SH-SY5Y (cell line): ENCODE data around the gene STRIP2.

ENCODE experiments used
- GATA2 ChIP-seq: IDR thresholded peaks from 2 replicates; pipeline ENCODE4 v1.6.1; 2011; ENCODE audit warnings: mild to moderate bottlenecking, low read depth, low read length
- GATA3 ChIP-seq: IDR thresholded peaks from 2 replicates; pipeline ENCODE4 v1.6.1; 2011; ENCODE audit warnings: low read depth, mild to moderate bottlenecking, low read length, moderate library complexity

GRCh38 chr7:129519464-129519863, 85.2 kb downstream of the STRIP2 start:
- no peak for TF ChIP-seq GATA2
- no peak for TF ChIP-seq GATA3
